ENCODE measurements around the gene LHCGR. TPM values are rescaled to one million over a fixed set of nuclear protein-coding genes. Genes with fewer than 3 reads are reported as not detected.
"Not testable (repeated sequence)": the region's sequence is repeated elsewhere in the genome, so short reads cannot be mapped to it uniquely, and the experiment has no call there.

The LHCGR gene
- total RNA-seq, 4 donors from 2014 or later = 0.20 to 2.2 (median 1.5) TPM

DNA sequence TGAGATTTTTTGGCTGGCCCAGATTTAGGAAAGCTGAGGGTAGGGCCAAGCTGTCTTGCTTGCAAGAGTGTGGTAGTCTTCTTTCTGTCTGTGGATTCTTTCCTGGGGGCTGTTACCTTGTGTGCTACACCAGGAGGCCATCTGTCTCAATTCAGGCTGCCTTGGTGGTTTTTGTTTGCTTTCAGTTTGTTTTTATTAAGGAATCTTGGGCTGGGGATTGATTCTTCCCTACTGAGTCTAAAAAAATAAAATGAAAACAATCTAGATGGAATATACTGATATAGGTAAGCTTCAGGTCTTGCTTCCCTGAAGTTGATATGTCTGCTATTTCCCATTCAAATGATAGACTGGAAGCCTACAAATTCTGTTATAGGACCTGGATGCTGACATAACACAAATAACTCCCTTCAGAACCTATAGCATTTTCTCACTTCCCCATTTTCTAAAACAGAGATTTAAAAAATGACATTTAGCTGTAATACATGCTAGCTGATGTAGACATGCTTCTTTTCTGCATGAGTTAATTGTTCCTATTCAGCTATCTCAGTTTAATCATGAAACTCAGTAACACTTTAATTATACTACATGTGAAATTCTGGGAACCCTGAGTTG, 5.3 kb downstream of the LHCGR start:
- no peaks in the 10 kb centered on the region for H3K36me3 ChIP-seq
- TF ChIP-seq POLR2A (IDR thresholded peaks at IDR 0.05) = no peak
- no peak for TF ChIP-seq EP300 (IDR thresholded peaks at IDR 0.05)
- TF ChIP-seq, protein P1, sequence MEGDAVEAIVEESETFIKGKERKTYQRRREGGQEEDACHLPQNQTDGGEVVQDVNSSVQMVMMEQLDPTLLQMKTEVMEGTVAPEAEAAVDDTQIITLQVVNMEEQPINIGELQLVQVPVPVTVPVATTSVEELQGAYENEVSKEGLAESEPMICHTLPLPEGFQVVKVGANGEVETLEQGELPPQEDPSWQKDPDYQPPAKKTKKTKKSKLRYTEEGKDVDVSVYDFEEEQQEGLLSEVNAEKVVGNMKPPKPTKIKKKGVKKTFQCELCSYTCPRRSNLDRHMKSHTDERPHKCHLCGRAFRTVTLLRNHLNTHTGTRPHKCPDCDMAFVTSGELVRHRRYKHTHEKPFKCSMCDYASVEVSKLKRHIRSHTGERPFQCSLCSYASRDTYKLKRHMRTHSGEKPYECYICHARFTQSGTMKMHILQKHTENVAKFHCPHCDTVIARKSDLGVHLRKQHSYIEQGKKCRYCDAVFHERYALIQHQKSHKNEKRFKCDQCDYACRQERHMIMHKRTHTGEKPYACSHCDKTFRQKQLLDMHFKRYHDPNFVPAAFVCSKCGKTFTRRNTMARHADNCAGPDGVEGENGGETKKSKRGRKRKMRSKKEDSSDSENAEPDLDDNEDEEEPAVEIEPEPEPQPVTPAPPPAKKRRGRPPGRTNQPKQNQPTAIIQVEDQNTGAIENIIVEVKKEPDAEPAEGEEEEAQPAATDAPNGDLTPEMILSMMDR (IDR thresholded peaks at IDR 0.05) = no peak
- TF ChIP-seq POLR2AphosphoS5 (IDR thresholded peaks at IDR 0.05) = no peak
- H3K27me3 ChIP-seq = peaks cover 1% of the 10 kb centered on the region
- H3K27ac ChIP-seq = peak overlapping the region in 1 of 4 donors; percentile 29
- no peak for ATAC-seq
- H3K4me3 ChIP-seq = no peak overlapping the region
- H3K9me3 ChIP-seq = no peaks in the 10 kb centered on the region
- H3K4me1 ChIP-seq = peaks cover 0 to 22% (median 3%) of the 10 kb centered on the region in 3 donors

GRCh38 chr2:48749291-48750127, 6.0 kb downstream of the LHCGR start:
- Histone ChIP-seq H3K27me3 (no peaks in the 10 kb centered on the region), H3K9me3 (no peaks in the 10 kb centered on the region), H3K36me3 (no peaks in the 10 kb centered on the region), H3K27ac (peak overlapping the region in 1 of 4 donors; percentile 29), H3K4me1 (peaks cover 0 to 15% (median 0%) of the 10 kb centered on the region in 3 donors), H3K4me3 (no peak overlapping the region)
- ATAC-seq = no peak
- 40 to 48% methylated on average over 1 to 2 of the region's 2 CpGs for WGBS, 2 donors (ENCODE audit: low coverage in 1 of 2)
- TF ChIP-seq, protein P1 (IDR thresholded peaks at IDR 0.05) = no peak
- TF ChIP-seq POLR2AphosphoS5 (IDR thresholded peaks at IDR 0.05) (no peak), EP300 (IDR thresholded peaks at IDR 0.05) (no peak), POLR2A (IDR thresholded peaks at IDR 0.05) (no peak)

DNA sequence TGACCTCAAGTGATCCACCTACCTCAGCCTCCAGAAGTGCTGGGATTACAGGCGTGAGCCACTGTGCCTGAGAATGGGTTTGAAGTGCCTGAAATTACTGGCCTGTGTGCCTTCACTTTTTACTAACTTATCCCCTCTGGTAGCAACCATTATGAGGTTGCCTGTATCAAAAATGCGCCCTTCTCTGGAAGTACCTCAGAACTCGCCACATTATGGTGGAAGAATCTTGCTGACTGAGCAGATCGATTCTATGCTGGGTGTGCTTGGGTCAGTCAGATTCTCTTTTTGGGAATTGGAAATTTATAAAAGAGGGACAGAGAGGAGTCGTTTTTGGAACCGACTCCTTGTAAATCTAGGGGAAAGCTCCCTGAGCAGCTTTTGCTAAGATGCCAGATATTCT, 8.2 kb downstream of the LHCGR start:
- 83 to 94% methylated on average over 2 to 4 of the region's 6 CpGs for WGBS, 2 donors (ENCODE audit: low coverage in 1 of 2)
- TF ChIP-seq, protein P1 (IDR thresholded peaks at IDR 0.05) = no peak
- TF ChIP-seq POLR2AphosphoS5 (IDR thresholded peaks at IDR 0.05) (no peak), POLR2A (IDR thresholded peaks at IDR 0.05) (no peak)

GRCh38 chr2:48739236-48739635, 16.3 kb downstream of the LHCGR start:
- not testable (repeated sequence) for H3K36me3 ChIP-seq, H3K27ac ChIP-seq, H3K4me3 ChIP-seq, H3K9me3 ChIP-seq, ATAC-seq, H3K27me3 ChIP-seq
- H3K4me1 ChIP-seq = peaks cover 0 to 10% (median 0%) of the 10 kb centered on the region in 3 donors
- 90% methylated on average over 4 of the region's 4 CpGs; no CpG with 5 or more reads in 1 of the 2 donors for WGBS, 2 donors (ENCODE audit: low coverage in 1 of 2)

More for the DNA sequence above, 8.2 kb downstream of the LHCGR start:
- Histone ChIP-seq H3K27me3 (no peaks in the 10 kb centered on the region), H3K36me3 (no peaks in the 10 kb centered on the region), H3K4me1 (peaks cover 0 to 15% (median 0%) of the 10 kb centered on the region in 3 donors), H3K9me3 (no peaks in the 10 kb centered on the region), H3K27ac (no peak overlapping the region), H3K4me3 (no peak overlapping the region)
- no peak for ATAC-seq

DNA sequence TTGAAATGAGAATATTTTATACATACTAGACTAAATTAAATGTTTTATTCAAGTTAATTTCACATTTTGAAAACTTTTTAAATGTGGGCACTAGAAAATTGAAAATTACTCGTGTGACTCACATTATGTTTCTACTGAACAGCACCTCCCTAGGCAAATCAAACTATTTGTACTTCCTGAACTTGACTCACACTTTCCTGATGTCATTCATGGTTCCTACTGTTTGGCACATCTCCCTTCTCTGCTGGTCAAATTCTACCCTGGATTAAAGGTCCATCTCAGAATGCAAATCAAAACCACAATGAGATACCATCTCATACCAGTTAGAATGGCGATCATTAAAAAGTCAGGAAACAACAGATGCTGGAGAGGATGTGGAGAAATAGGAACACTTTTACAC, 16.7 kb downstream of the LHCGR start:
- no peak overlapping the region for H3K4me3 ChIP-seq
- H3K36me3 ChIP-seq = no peaks in the 10 kb centered on the region
- H3K27ac ChIP-seq = no peak overlapping the region
- no peaks in the 10 kb centered on the region for H3K9me3 ChIP-seq
- ATAC-seq = no peak
- TF ChIP-seq EP300 (IDR thresholded peaks at IDR 0.05) = no peak
- no peak for TF ChIP-seq POLR2AphosphoS5 (IDR thresholded peaks at IDR 0.05)
- TF ChIP-seq, protein P1 (IDR thresholded peaks at IDR 0.05) = no peak
- TF ChIP-seq POLR2A (IDR thresholded peaks at IDR 0.05) = no peak
- peaks cover 0 to 10% (median 0%) of the 10 kb centered on the region in 3 donors for H3K4me1 ChIP-seq
- no peaks in the 10 kb centered on the region for H3K27me3 ChIP-seq
- WGBS, 2 donors (ENCODE audit: low coverage in 1 of 2) = 65 to 79% methylated on average over 2 of the region's 2 CpGs

Measured in gastroesophageal sphincter (tissue), 4 donors.